A549 (cell line): ENCODE data around the gene ATG4A. TPM values are rescaled to one million over a fixed set of nuclear protein-coding genes. Genes with fewer than 3 reads are reported as not detected.

Source experiments
- ATAC-seq, 2 experiments: fragments of 200-7000 bp in 1 of 2; fragments of >200 bp in 1 of 2; cut with Nextera tagmentation in 1 of 2; cut with Tn5 transposase in 1 of 2; 3 replicates each; pipeline versions ENCODE4 v1.8.0 to v1.9.1; 2018 to 2020; ENCODE audit warnings: mild to moderate bottlenecking in 1 of 2, moderate library complexity in 1 of 2
- CTCF ChIA-PET: fragments of 300-600 bp; sonication (Branson Sonifier 250); formaldehyde crosslinking; extraction: SDS; loops from one replicate; lab custom pipeline; 2021; ENCODE audit warnings: antibody characterized with exemption, inconsistent platforms; lab: Yijun Ruan, JAX
- POLR2A ChIA-PET: fragments of 350-600 bp; formaldehyde crosslinking; extraction: SDS; loops from one replicate; lab custom pipeline; 2021; ENCODE audit warnings: antibody characterized with exemption, inconsistent platforms; lab: Yijun Ruan, JAX
- DNase-seq, 2 experiments: peaks; one replicate each; pipeline versions ENCODE4 v3.0.0 to v3.0.0-alpha.2; 2011 to 2016; ENCODE audit warnings: low read depth in 1 of 2, low spot score in 1 of 2
- FAIRE-seq: peaks from 2 replicates; lab custom pipeline; 2011; peaks lifted over from hg19 to GRCh38; lab: Jason Lieb, UNC
- H3K27ac ChIP-seq, 2 experiments: fragments of >200 bp; sonication (Bioruptor Twin); formaldehyde crosslinking; 3 replicates each; pipeline ENCODE4 v1.5.1; 2016 to 2017
- H3K4me1 ChIP-seq: fragments of >200 bp; sonication (Bioruptor Twin); formaldehyde crosslinking; 3 replicates; pipeline ENCODE4 v1.6.1; 2016
- H3K4me2 ChIP-seq: fragments of >200 bp; sonication (Bioruptor Twin); formaldehyde crosslinking; 3 replicates; pipeline ENCODE4 v1.6.1; 2016
- H3K4me3 ChIP-seq: fragments of >200 bp; sonication (Bioruptor Twin); formaldehyde crosslinking; 3 replicates; pipeline ENCODE4 v1.5.1; 2016
- H3K9me3 ChIP-seq: fragments of >200 bp; sonication (Bioruptor Twin); formaldehyde crosslinking; 3 replicates; pipeline ENCODE4 v1.6.1; 2016
- CEBPB ChIP-seq, 2 experiments: fragments of >200 bp in 1 of 2; sonication (Bioruptor Twin) in 1 of 2; formaldehyde crosslinking in 1 of 2; IDR thresholded peaks; 2 replicates each; pipeline ENCODE4 v1.6.1; 2012 to 2016
- CHD2 ChIP-seq: fragments of 150-350 bp; IDR thresholded peaks from 2 replicates; pipeline ENCODE4 v1.6.1; 2014; ENCODE audit warnings: low read length; ENCODE audit not compliant: partially characterized antibody
- CHD4 ChIP-seq: fragments of 200-600 bp; sonication (generic); IDR thresholded peaks from 2 replicates; pipeline ENCODE4 v1.6.1; 2016; ENCODE audit warnings: antibody characterized with exemption, mild to moderate bottlenecking, borderline replicate concordance
- CTCF ChIP-seq: fragments of >200 bp; sonication (Bioruptor Twin); formaldehyde crosslinking; IDR thresholded peaks from 3 replicates; pipeline ENCODE4 v1.5.1; 2016
- E2F6 ChIP-seq: IDR thresholded peaks from 2 replicates; pipeline ENCODE4 v1.6.1; 2012; ENCODE audit warnings: low read depth, borderline replicate concordance
- ESRRA ChIP-seq: fragments of 150-350 bp; IDR thresholded peaks from 2 replicates; pipeline ENCODE4 v1.6.1; 2014; ENCODE audit warnings: mild to moderate bottlenecking, low read length, borderline replicate concordance
- HEYL ChIP-seq: fragments of 250-450 bp; sonication (Bioruptor Pico); IDR thresholded peaks from 2 replicates; pipeline ENCODE4 v1.8.0; 2021; ENCODE audit warnings: mild to moderate bottlenecking, moderate library complexity
- HOXA7 ChIP-seq: fragments of 250-450 bp; sonication (Bioruptor Pico); IDR thresholded peaks from 2 replicates; pipeline ENCODE4 v1.5.0; 2020; ENCODE audit warnings: mild to moderate bottlenecking, moderate library complexity
- JUN ChIP-seq, 2 experiments: fragments of >200 bp; sonication (Bioruptor Twin); formaldehyde crosslinking; IDR thresholded peaks; 2 replicates in 1 of 2; 3 replicates in 1 of 2; pipeline ENCODE4 v1.6.1; 2016 to 2017
- KDM1A ChIP-seq: fragments of 200-600 bp; sonication (generic); IDR thresholded peaks from 2 replicates; pipeline ENCODE4 v1.6.1; 2016; ENCODE audit warnings: low read depth, mild to moderate bottlenecking
- KDM5A ChIP-seq: fragments of 200-600 bp; sonication (generic); IDR thresholded peaks from 2 replicates; pipeline ENCODE4 v1.6.1; 2016; ENCODE audit warnings: antibody characterized with exemption, mild to moderate bottlenecking
- MAFK ChIP-seq: fragments of 450-650 bp; IDR thresholded peaks from 2 replicates; pipeline ENCODE4 v1.6.1; 2014; ENCODE audit not compliant: partially characterized antibody
- NPAS2 ChIP-seq: fragments of 250-450 bp; sonication (Bioruptor Pico); IDR thresholded peaks from 2 replicates; pipeline ENCODE4 v1.8.0; 2022; ENCODE audit warnings: mild to moderate bottlenecking, moderate library complexity, borderline replicate concordance
- NR3C1 ChIP-seq: fragments of >200 bp; sonication (Bioruptor Twin); formaldehyde crosslinking; IDR thresholded peaks from 3 replicates; pipeline ENCODE4 v1.6.1; 2017
- PBX3 ChIP-seq: IDR thresholded peaks from 2 replicates; pipeline ENCODE4 v1.6.1; 2012
- PHF8 ChIP-seq: fragments of 200-600 bp; sonication (generic); IDR thresholded peaks from 2 replicates; pipeline ENCODE4 v1.6.1; 2016; ENCODE audit warnings: low read depth, mild to moderate bottlenecking, antibody characterized with exemption, moderate library complexity, borderline replicate concordance
- POLR2A ChIP-seq: IDR thresholded peaks from 2 replicates; pipeline ENCODE4 v1.6.1; 2012; ENCODE audit warnings: mild to moderate bottlenecking, low read length
- POLR2AphosphoS2 ChIP-seq: conservative IDR thresholded peaks from 2 replicates; pipeline ENCODE4 v1.6.1; 2012; ENCODE audit warnings: low read length, improper control_type of control experiment, inconsistent platforms
- RAD21 ChIP-seq, 2 experiments: fragments of >200 bp in 1 of 2; sonication (Bioruptor Twin) in 1 of 2; formaldehyde crosslinking in 1 of 2; IDR thresholded peaks in 1 of 2; conservative IDR thresholded peaks in 1 of 2; 2 replicates in 1 of 2; 3 replicates in 1 of 2; pipeline ENCODE4 v1.6.1; 2012 to 2018; ENCODE audit warnings: inconsistent platforms in 1 of 2
- RARB ChIP-seq: fragments of 250-450 bp; sonication (Bioruptor Pico); IDR thresholded peaks from 2 replicates; pipeline ENCODE4 v1.8.0; 2021; ENCODE audit warnings: mild to moderate bottlenecking, moderate library complexity
- RCOR1 ChIP-seq: fragments of 150-350 bp; IDR thresholded peaks from 2 replicates; pipeline ENCODE4 v1.6.1; 2014; ENCODE audit warnings: antibody characterized with exemption, low read length, low read depth
- RNF2 ChIP-seq: fragments of 200-600 bp; sonication (generic); IDR thresholded peaks from 2 replicates; pipeline ENCODE4 v1.6.1; 2016; ENCODE audit warnings: low read depth, mild to moderate bottlenecking, antibody characterized with exemption, moderate library complexity, borderline replicate concordance
- SREBF2 ChIP-seq: fragments of 450-650 bp; IDR thresholded peaks from 2 replicates; pipeline ENCODE4 v1.6.1; 2014; ENCODE audit warnings: mild to moderate bottlenecking, moderate library complexity
- TFCP2L1 ChIP-seq: fragments of 250-450 bp; sonication (Bioruptor Pico); IDR thresholded peaks from 2 replicates; pipeline ENCODE4 v1.5.0; 2021; ENCODE audit warnings: mild to moderate bottlenecking
- TP53 ChIP-seq: fragments of 250-450 bp; sonication (Bioruptor Pico); IDR thresholded peaks from 2 replicates; pipeline ENCODE4 v1.5.0; 2021; ENCODE audit warnings: mild to moderate bottlenecking, moderate library complexity
- ZSCAN20 ChIP-seq: fragments of 250-450 bp; sonication (Bioruptor Pico); IDR thresholded peaks from 2 replicates; pipeline ENCODE4 v1.8.0; 2022; ENCODE audit warnings: mild to moderate bottlenecking, moderate library complexity
- WGBS: methylation state at CpG from one replicate; pipeline ENCODE4 v1.1.6; 2017; ENCODE audit errors: missing lambda C conversion rate; 5-methylcytosine and 5-hydroxymethylcytosine counted together
- polyA plus RNA-seq, 4 experiments: library from polyadenylated mRNA; depleted of rRNA in 3 of 4; stranded (reverse); fragments of >200 nt; fragmentation: RNase III in 1 of 4; extraction: RNeasy Plus Mini Kit Qiagen cat#74134 plus additional on column Dnase treatment in 1 of 4; gene quantifications; 2 replicates in 3 of 4; 3 replicates in 1 of 4; pipeline ENCODE4 v1.2.3, GENCODE V29; 2011 to 2017

The ATG4A gene
- polyA plus RNA-seq, 2 of the 4 experiments (the other 2 are of a cell fraction): 6.7 to 14.3 TPM

- no peak for DNase-seq
- Histone ChIP-seq H3K4me2 (no peak overlapping the region), H3K4me1 (no peaks in the 10 kb centered on the region), H3K27ac (no peak overlapping the region), H3K9me3 (no peaks in the 10 kb centered on the region), H3K4me3 (no peak overlapping the region)
- TF ChIP-seq RCOR1 (no peak), MAFK (no peak), CTCF (no peak), POLR2A (no peak), TP53 (CRISPR knock-in tag) (no peak), CEBPB (IDR thresholded peaks at IDR 0.05) (no peak), KDM5A (no peak), TFCP2L1 (no peak), CHD2 (no peak), HEYL (CRISPR knock-in tag) (no peak), POLR2AphosphoS2 (no peak), RARB (CRISPR knock-in tag) (no peak), E2F6 (no peak), ZSCAN20 (CRISPR knock-in tag) (no peak), SREBF2 (no peak), HOXA7 (CRISPR knock-in tag) (no peak), KDM1A (no peak)
- ATAC-seq: no peak
- CTCF ChIA-PET: no interaction called here
- POLR2A ChIA-PET: interaction anchor here (1.5 kb wide), 1 partner anchor 65 kb away, joined by 5 read pairs; the partner anchor contains the start of genes ATG4A and PSMD10
- FAIRE-seq: no peak
- 82% methylated on average over 2 of the region's 2 CpGs for WGBS
These were observed 64.5 kb downstream of the ATG4A start for GRCh38 chrX:108156082-108156481.

GRCh38 chrX:108156934-108157466, 65.4 kb downstream of the ATG4A start:
- Histone ChIP-seq H3K27ac (no peak overlapping the region), H3K4me3 (no peak overlapping the region)
- FAIRE-seq: no peak
- 100% methylated on average over 2 of the region's 8 CpGs for WGBS
- TF ChIP-seq JUN (IDR thresholded peaks at IDR 0.05): no peak
- TF ChIP-seq ESRRA: no peak
- no peak for TF ChIP-seq CHD4
- TF ChIP-seq NPAS2 (CRISPR knock-in tag): no peak
- TF ChIP-seq ZSCAN20 (CRISPR knock-in tag): no peak
- no peak for TF ChIP-seq CHD2
- TF ChIP-seq RAD21 (conservative IDR thresholded peaks at IDR 0.05 in 1 of 2, IDR thresholded peaks at IDR 0.05 in 1 of 2): no peak
- no peak for TF ChIP-seq KDM1A
- TF ChIP-seq SREBF2: no peak
- no peak for TF ChIP-seq PBX3
- no peak for TF ChIP-seq HOXA7 (CRISPR knock-in tag)
- TF ChIP-seq RNF2: no peak
- no peak for TF ChIP-seq PHF8
- TF ChIP-seq RARB (CRISPR knock-in tag): no peak
- TF ChIP-seq POLR2A: no peak
- TF ChIP-seq NR3C1: no peak
- TF ChIP-seq, all 56 proteins: peak for 0
- ChIA-PET POLR2A (interaction anchor here (1.5 kb wide), 1 partner anchor 66 kb away, joined by 5 read pairs; the partner anchor contains the start of genes ATG4A and PSMD10), CTCF (no interaction called here)
- no peak for ATAC-seq
- Histone ChIP-seq H3K4me2 (no peak overlapping the region), H3K4me1 (no peaks in the 10 kb centered on the region), H3K9me3 (no peaks in the 10 kb centered on the region)
- no peak for DNase-seq
